ENCODE results near the gene BLM. TPM values are rescaled to one million over a fixed set of nuclear protein-coding genes. Genes with fewer than 3 reads are reported as not detected.

The BLM gene
- polyA plus RNA-seq, 1 donor (not counting 4 experiments of a cell fraction or from before 2014, with no cell fraction given), result 4.4 TPM

GRCh38 chr15:90706394-90707327 lies 10.5 kb upstream of the BLM start:
- dilution Hi-C loops (cut with MboI; ENCODE audit: extremely low pct_ligation_motif_present, low sequenced_read_pairs), result no loop called here
- Histone ChIP-seq H3K27me3 (ENCODE audit: control insufficient read depth, extremely low read depth, insufficient read depth, low read length) (no peaks in the 10 kb centered on the region), H3K4me2 (ENCODE audit: control insufficient read depth, extremely low read depth, insufficient read depth, low read depth, low read length) (no peak overlapping the region), H3K4me3 (ENCODE audit: control insufficient read depth in 2 of 3, extremely low read depth in 1 of 3, insufficient read depth in 2 of 3, low read depth in 1 of 3, low read length in 3 of 3) (no peak overlapping the region), H4K20me1 (ENCODE audit: control insufficient read depth, extremely low read depth, insufficient read depth, low read length) (no peaks in the 10 kb centered on the region), H3K9ac (ENCODE audit: control insufficient read depth, extremely low read depth, insufficient read depth, low read length) (no peak overlapping the region), H3K9me3 (ENCODE audit: control insufficient read depth, low read depth, low read length) (no peaks in the 10 kb centered on the region), H3K27ac (ENCODE audit: control insufficient read depth, insufficient read depth, low read length) (no peak overlapping the region), H3K4me1 (ENCODE audit: control insufficient read depth, extremely low read depth, insufficient read depth, low read length) (no peaks in the 10 kb centered on the region), H2AFZ (ENCODE audit: control insufficient read depth, low read length) (no peak overlapping the region), H3K36me3 (ENCODE audit: control insufficient read depth in 2 of 2, extremely low read depth in 1 of 2, insufficient read depth in 2 of 2, low read length in 2 of 2) (no peaks in the 10 kb centered on the region), H3K9me1 (ENCODE audit: control insufficient read depth, extremely low read depth, insufficient read depth, low read length) (no peaks in the 10 kb centered on the region), H3K79me2 (ENCODE audit: control insufficient read depth, insufficient read depth, low read length) (no peaks in the 10 kb centered on the region)
- DNase-seq (ENCODE audit: low read depth, low spot score), result no peak
- TF ChIP-seq CTCF (optimal IDR thresholded peaks at IDR 0.05 in 1 of 3, IDR thresholded peaks at IDR 0.05 in 1 of 3, conservative IDR thresholded peaks at IDR 0.05 in 1 of 3; ENCODE audit: extremely low read depth in 1 of 3, insufficient read depth in 2 of 3, low read length in 3 of 3) (no peak), EZH2 (IDR thresholded peaks at IDR 0.05; ENCODE audit: low read length) (no peak)
- FAIRE-seq, result no peak

- DNase-seq (ENCODE audit: low read depth, low spot score) (no peak), FAIRE-seq (no peak)
- Histone ChIP-seq H3K9me1 (ENCODE audit: control insufficient read depth, extremely low read depth, insufficient read depth, low read length) (no peaks in the 10 kb centered on the region), H4K20me1 (ENCODE audit: control insufficient read depth, extremely low read depth, insufficient read depth, low read length) (no peaks in the 10 kb centered on the region), H3K27me3 (ENCODE audit: control insufficient read depth, extremely low read depth, insufficient read depth, low read length) (no peaks in the 10 kb centered on the region), H3K4me3 (ENCODE audit: control insufficient read depth in 2 of 3, extremely low read depth in 1 of 3, insufficient read depth in 2 of 3, low read depth in 1 of 3, low read length in 3 of 3) (no peak overlapping the region), H3K9me3 (ENCODE audit: control insufficient read depth, low read depth, low read length) (no peaks in the 10 kb centered on the region), H2AFZ (ENCODE audit: control insufficient read depth, low read length) (no peak overlapping the region), H3K4me2 (ENCODE audit: control insufficient read depth, extremely low read depth, insufficient read depth, low read depth, low read length) (no peak overlapping the region), H3K36me3 (ENCODE audit: control insufficient read depth in 2 of 2, extremely low read depth in 1 of 2, insufficient read depth in 2 of 2, low read length in 2 of 2) (no peaks in the 10 kb centered on the region), H3K9ac (ENCODE audit: control insufficient read depth, extremely low read depth, insufficient read depth, low read length) (no peak overlapping the region), H3K4me1 (ENCODE audit: control insufficient read depth, extremely low read depth, insufficient read depth, low read length) (no peaks in the 10 kb centered on the region), H3K79me2 (ENCODE audit: control insufficient read depth, insufficient read depth, low read length) (no peaks in the 10 kb centered on the region), H3K27ac (ENCODE audit: control insufficient read depth, insufficient read depth, low read length) (no peak overlapping the region)
- TF ChIP-seq EZH2 (IDR thresholded peaks at IDR 0.05; ENCODE audit: low read length) (no peak), CTCF (optimal IDR thresholded peaks at IDR 0.05 in 1 of 3, IDR thresholded peaks at IDR 0.05 in 1 of 3, conservative IDR thresholded peaks at IDR 0.05 in 1 of 3; ENCODE audit: extremely low read depth in 1 of 3, insufficient read depth in 2 of 3, low read length in 3 of 3) (no peak)
- dilution Hi-C loops (cut with MboI; ENCODE audit: extremely low pct_ligation_motif_present, low sequenced_read_pairs), result no loop called here
Observed at GRCh38 chr15:90707489-90707888, 9.7 kb upstream of the BLM start.

Data from keratinocyte (primary cell).